A549 (cell line): ENCODE results near the gene HSD3B7. TPM values are rescaled to one million over a fixed set of nuclear protein-coding genes. Genes with fewer than 3 reads are reported as not detected.

ENCODE experiments used
- ATAC-seq, 2 experiments: fragments of 200-7000 bp in 1 of 2; fragments of >200 bp in 1 of 2; cut with Nextera tagmentation in 1 of 2; cut with Tn5 transposase in 1 of 2; 3 replicates each; pipeline versions ENCODE4 v1.8.0 to v1.9.1; 2018 to 2020; ENCODE audit warnings: mild to moderate bottlenecking in 1 of 2, moderate library complexity in 1 of 2
- CTCF ChIA-PET: fragments of 300-600 bp; sonication (Branson Sonifier 250); formaldehyde crosslinking; extraction: SDS; loops from one replicate; lab custom pipeline; 2021; ENCODE audit warnings: antibody characterized with exemption, inconsistent platforms; lab: Yijun Ruan, JAX
- POLR2A ChIA-PET: fragments of 350-600 bp; formaldehyde crosslinking; extraction: SDS; loops from one replicate; lab custom pipeline; 2021; ENCODE audit warnings: antibody characterized with exemption, inconsistent platforms; lab: Yijun Ruan, JAX
- DNase-seq, 2 experiments: peaks; one replicate each; pipeline versions ENCODE4 v3.0.0 to v3.0.0-alpha.2; 2011 to 2016; ENCODE audit warnings: low read depth in 1 of 2, low spot score in 1 of 2
- FAIRE-seq: peaks from 2 replicates; lab custom pipeline; 2011; peaks lifted over from hg19 to GRCh38; lab: Jason Lieb, UNC
- H3K27ac ChIP-seq, 2 experiments: fragments of >200 bp; sonication (Bioruptor Twin); formaldehyde crosslinking; 3 replicates each; pipeline ENCODE4 v1.5.1; 2016 to 2017
- H3K4me1 ChIP-seq: fragments of >200 bp; sonication (Bioruptor Twin); formaldehyde crosslinking; 3 replicates; pipeline ENCODE4 v1.6.1; 2016
- H3K4me2 ChIP-seq: fragments of >200 bp; sonication (Bioruptor Twin); formaldehyde crosslinking; 3 replicates; pipeline ENCODE4 v1.6.1; 2016
- H3K4me3 ChIP-seq: fragments of >200 bp; sonication (Bioruptor Twin); formaldehyde crosslinking; 3 replicates; pipeline ENCODE4 v1.5.1; 2016
- H3K9me3 ChIP-seq: fragments of >200 bp; sonication (Bioruptor Twin); formaldehyde crosslinking; 3 replicates; pipeline ENCODE4 v1.6.1; 2016
- BCL3 ChIP-seq: fragments of >200 bp; sonication (Bioruptor Twin); formaldehyde crosslinking; IDR thresholded peaks from 3 replicates; pipeline ENCODE4 v1.6.1; 2016
- CBX2 ChIP-seq: fragments of 200-600 bp; sonication (generic); IDR thresholded peaks from 2 replicates; pipeline ENCODE4 v1.6.1; 2016; ENCODE audit warnings: low read depth, mild to moderate bottlenecking, borderline replicate concordance
- CEBPB ChIP-seq, 2 experiments: fragments of >200 bp in 1 of 2; sonication (Bioruptor Twin) in 1 of 2; formaldehyde crosslinking in 1 of 2; IDR thresholded peaks; 2 replicates each; pipeline ENCODE4 v1.6.1; 2012 to 2016
- EHMT2 ChIP-seq: fragments of 200-600 bp; sonication (generic); IDR thresholded peaks from 2 replicates; pipeline ENCODE4 v1.6.1; 2016; ENCODE audit warnings: antibody characterized with exemption, low read depth, mild to moderate bottlenecking, moderate library complexity
- EP300 ChIP-seq, 2 experiments: fragments of >200 bp; sonication (Bioruptor Twin); formaldehyde crosslinking; IDR thresholded peaks; 2 replicates in 1 of 2; 3 replicates in 1 of 2; pipeline ENCODE4 v1.6.1; 2016 to 2017
- ESRRA ChIP-seq: fragments of 150-350 bp; IDR thresholded peaks from 2 replicates; pipeline ENCODE4 v1.6.1; 2014; ENCODE audit warnings: mild to moderate bottlenecking, low read length, borderline replicate concordance
- FOSB ChIP-seq: fragments of 250-450 bp; sonication (Bioruptor Pico); IDR thresholded peaks from 2 replicates; pipeline ENCODE4 v1.5.0; 2020; ENCODE audit warnings: mild to moderate bottlenecking, moderate library complexity
- FOXS1 ChIP-seq: fragments of 250-450 bp; sonication (Bioruptor Pico); IDR thresholded peaks from 2 replicates; pipeline ENCODE4 v1.5.0; 2020; ENCODE audit warnings: mild to moderate bottlenecking, moderate library complexity
- GATA3 ChIP-seq: IDR thresholded peaks from 2 replicates; pipeline ENCODE4 v1.6.1; 2012; ENCODE audit warnings: borderline replicate concordance
- HEYL ChIP-seq: fragments of 250-450 bp; sonication (Bioruptor Pico); IDR thresholded peaks from 2 replicates; pipeline ENCODE4 v1.8.0; 2021; ENCODE audit warnings: mild to moderate bottlenecking, moderate library complexity
- HMGXB4 ChIP-seq: fragments of 250-450 bp; sonication (Bioruptor Pico); IDR thresholded peaks from 2 replicates; pipeline ENCODE4 v1.5.0; 2021; ENCODE audit warnings: mild to moderate bottlenecking, moderate library complexity, borderline replicate concordance
- HOXA7 ChIP-seq: fragments of 250-450 bp; sonication (Bioruptor Pico); IDR thresholded peaks from 2 replicates; pipeline ENCODE4 v1.5.0; 2020; ENCODE audit warnings: mild to moderate bottlenecking, moderate library complexity
- JUN ChIP-seq, 2 experiments: fragments of >200 bp; sonication (Bioruptor Twin); formaldehyde crosslinking; IDR thresholded peaks; 2 replicates in 1 of 2; 3 replicates in 1 of 2; pipeline ENCODE4 v1.6.1; 2016 to 2017
- JUNB ChIP-seq: fragments of >200 bp; sonication (Bioruptor Twin); formaldehyde crosslinking; IDR thresholded peaks from 2 replicates; pipeline ENCODE4 v1.6.1; 2016
- MAX ChIP-seq: IDR thresholded peaks from 2 replicates; pipeline ENCODE4 v1.6.1; 2012
- MYC ChIP-seq: IDR thresholded peaks from 2 replicates; pipeline ENCODE4 v1.6.1; 2012; ENCODE audit warnings: mild to moderate bottlenecking, inconsistent platforms, low read length, improper control_type of control experiment, borderline replicate concordance
- POLR2A ChIP-seq: IDR thresholded peaks from 2 replicates; pipeline ENCODE4 v1.6.1; 2012; ENCODE audit warnings: mild to moderate bottlenecking, low read length
- POLR2AphosphoS2 ChIP-seq: conservative IDR thresholded peaks from 2 replicates; pipeline ENCODE4 v1.6.1; 2012; ENCODE audit warnings: low read length, improper control_type of control experiment, inconsistent platforms
- RAD21 ChIP-seq, 2 experiments: fragments of >200 bp in 1 of 2; sonication (Bioruptor Twin) in 1 of 2; formaldehyde crosslinking in 1 of 2; IDR thresholded peaks in 1 of 2; conservative IDR thresholded peaks in 1 of 2; 2 replicates in 1 of 2; 3 replicates in 1 of 2; pipeline ENCODE4 v1.6.1; 2012 to 2018; ENCODE audit warnings: inconsistent platforms in 1 of 2
- RCOR1 ChIP-seq: fragments of 150-350 bp; IDR thresholded peaks from 2 replicates; pipeline ENCODE4 v1.6.1; 2014; ENCODE audit warnings: antibody characterized with exemption, low read length, low read depth
- RFX5 ChIP-seq: fragments of 450-650 bp; IDR thresholded peaks from 2 replicates; pipeline ENCODE4 v1.7.1; 2014; ENCODE audit warnings: antibody characterized with exemption, mild to moderate bottlenecking, moderate library complexity
- SMC3 ChIP-seq: fragments of >200 bp; sonication (Bioruptor Twin); formaldehyde crosslinking; IDR thresholded peaks from 3 replicates; pipeline ENCODE4 v1.6.1; 2018; ENCODE audit warnings: inconsistent platforms
- SREBF2 ChIP-seq: fragments of 450-650 bp; IDR thresholded peaks from 2 replicates; pipeline ENCODE4 v1.6.1; 2014; ENCODE audit warnings: mild to moderate bottlenecking, moderate library complexity
- TFCP2L1 ChIP-seq: fragments of 250-450 bp; sonication (Bioruptor Pico); IDR thresholded peaks from 2 replicates; pipeline ENCODE4 v1.5.0; 2021; ENCODE audit warnings: mild to moderate bottlenecking
- TP53 ChIP-seq: fragments of 250-450 bp; sonication (Bioruptor Pico); IDR thresholded peaks from 2 replicates; pipeline ENCODE4 v1.5.0; 2021; ENCODE audit warnings: mild to moderate bottlenecking, moderate library complexity
- WGBS: methylation state at CpG from one replicate; pipeline ENCODE4 v1.1.6; 2017; ENCODE audit errors: missing lambda C conversion rate; 5-methylcytosine and 5-hydroxymethylcytosine counted together
- polyA plus RNA-seq, 4 experiments: library from polyadenylated mRNA; depleted of rRNA in 3 of 4; stranded (reverse); fragments of >200 nt; fragmentation: RNase III in 1 of 4; extraction: RNeasy Plus Mini Kit Qiagen cat#74134 plus additional on column Dnase treatment in 1 of 4; gene quantifications; 2 replicates in 3 of 4; 3 replicates in 1 of 4; pipeline ENCODE4 v1.2.3, GENCODE V29; 2011 to 2017

Gene HSD3B7
- polyA plus RNA-seq, 2 of the 4 experiments (the other 2 are of a cell fraction) = 10.5 to 19.7 TPM

- POLR2A ChIA-PET = no interaction called here
- CTCF ChIA-PET = interaction anchor here (0.8 to 8.8 kb wide), 4 partner anchors 8 to 30 kb away, joined by 3 to 75 read pairs (median 4); partner anchors contain the start of genes HSD3B7 and SETD1A
- 0 out of 6 replicates have a peak, but pooled peaks of 1 of the 2 experiments have one; percentile 16 for ATAC-seq
- TF ChIP-seq SMC3 = no peak
- TF ChIP-seq FOSB = no peak
- TF ChIP-seq TFCP2L1 (CRISPR knock-in tag) = no peak
- TF ChIP-seq RFX5 = no peak
- no peak for TF ChIP-seq EHMT2
- no peak for TF ChIP-seq HMGXB4
- no peak for TF ChIP-seq JUN (IDR thresholded peaks at IDR 0.05)
- no peak for TF ChIP-seq MYC
- no peak for DNase-seq
- Histone ChIP-seq H3K4me3 (no peak overlapping the region), H3K27ac (no peak overlapping the region), H3K4me2 (no peak overlapping the region), H3K9me3 (no peaks in the 10 kb centered on the region), H3K4me1 (no peaks in the 10 kb centered on the region)
- 100% methylated on average over 14 of the region's 19 CpGs for WGBS
- no peak for FAIRE-seq
These were observed 18.9 kb upstream of the HSD3B7 start for GRCh38 chr16:30966033-30966619.

GRCh38 chr16:30967795-30968194 is 17.2 kb upstream of the HSD3B7 start:
- no peak for DNase-seq
- CTCF ChIA-PET = interaction anchor here (0.6 to 8.8 kb wide), 3 partner anchors 9 to 122 kb away, joined by 3 to 75 read pairs (median 5); partner anchors contain the start of gene HSD3B7
- no peak overlapping the region for H3K27ac ChIP-seq
- TF ChIP-seq TP53 (CRISPR knock-in tag) (no peak), RAD21 (conservative IDR thresholded peaks at IDR 0.05 in 1 of 2, IDR thresholded peaks at IDR 0.05 in 1 of 2) (no peak), RCOR1 (no peak), GATA3 (no peak), POLR2A (no peak), CBX2 (no peak), HMGXB4 (no peak)
- TF ChIP-seq, all 56 proteins: peak for 0
- ATAC-seq (no peak), FAIRE-seq (no peak)
- no peak overlapping the region for H3K4me2 ChIP-seq
- POLR2A ChIA-PET = no interaction called here
- no peaks in the 10 kb centered on the region for H3K4me1 ChIP-seq
- 87% methylated on average over 4 of the region's 4 CpGs for WGBS
- H3K4me3 ChIP-seq = no peak overlapping the region
- no peaks in the 10 kb centered on the region for H3K9me3 ChIP-seq

DNA sequence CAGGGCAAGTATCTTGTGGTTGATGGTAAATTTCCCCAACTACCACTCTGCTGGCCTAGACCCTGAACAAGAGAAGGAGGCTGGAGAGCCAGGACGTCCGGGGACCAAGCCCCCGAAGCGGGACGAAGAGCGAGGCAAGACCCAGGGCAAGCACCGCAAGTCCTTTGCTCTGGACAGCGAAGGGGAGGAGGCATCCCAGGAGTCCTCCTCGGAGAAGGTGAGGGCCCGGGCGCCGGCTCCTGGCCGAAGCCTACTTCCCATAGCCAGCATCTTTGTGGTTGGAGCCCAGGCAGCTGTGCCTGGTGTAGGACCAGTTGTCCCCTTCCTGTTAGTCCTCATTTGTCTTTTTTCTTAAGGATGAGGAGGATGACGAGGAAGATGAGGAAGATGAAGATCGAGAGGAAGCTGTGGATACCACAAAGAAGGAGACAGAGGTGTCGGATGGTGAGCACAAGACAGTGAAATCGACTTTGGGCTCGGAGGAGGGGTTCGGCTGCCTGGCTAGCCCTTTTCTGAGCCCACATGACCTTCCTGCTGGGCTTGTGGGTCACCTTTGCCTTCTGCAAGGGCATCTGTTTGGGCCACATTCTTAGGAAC is 15.7 kb upstream of the HSD3B7 start:
- H3K9me3 ChIP-seq = no peaks in the 10 kb centered on the region
- no peak for TF ChIP-seq ESRRA
- TF ChIP-seq FOSB = no peak
- no peak for TF ChIP-seq FOXS1
- no peak for TF ChIP-seq MAX
- no peak for TF ChIP-seq HEYL (CRISPR knock-in tag)
- TF ChIP-seq MYC = no peak
- TF ChIP-seq HOXA7 (CRISPR knock-in tag) = no peak
- no peak for TF ChIP-seq JUNB
- no peak for TF ChIP-seq CEBPB (IDR thresholded peaks at IDR 0.05)
- no peak for TF ChIP-seq SREBF2
- TF ChIP-seq EP300 (IDR thresholded peaks at IDR 0.05) = no peak
- TF ChIP-seq BCL3 = no peak
- no peak for TF ChIP-seq SMC3
- TF ChIP-seq POLR2AphosphoS2 = no peak
- whole genome bisulfite sequencing = 91% methylated on average over 18 of the region's 19 CpGs
- H3K4me3 ChIP-seq = no peak overlapping the region
- no peak overlapping the region for H3K4me2 ChIP-seq
- ATAC-seq (no peak), DNase-seq (no peak), FAIRE-seq (no peak)
- no peak overlapping the region for H3K27ac ChIP-seq
- CTCF ChIA-PET = interaction anchor here (0.7 to 8.8 kb wide), 5 partner anchors 8 to 173 kb away, joined by 3 to 75 read pairs (median 4); partner anchors contain the start of gene HSD3B7
- H3K4me1 ChIP-seq = no peaks in the 10 kb centered on the region
- POLR2A ChIA-PET = no interaction called here
